Measurements from ENCODE around the gene ACACA.

The ACACA gene

GRCh38 chr17:37283414-37283961, 123.1 kb downstream of the ACACA start:
- no peak overlapping the region for H3K9ac ChIP-seq
- H3K27me3 ChIP-seq: no peaks in the 10 kb centered on the region
- no peak overlapping the region for H3K4me3 ChIP-seq
- H3K27ac ChIP-seq: no peak overlapping the region
- H3K4me2 ChIP-seq: no peak overlapping the region
- TF ChIP-seq Cebpa-rat (IDR thresholded peaks at IDR 0.05): no peak
- H4K20me1 ChIP-seq: peaks cover 0 to 45% (median 12%) of the 10 kb centered on the region in 11 experiments; a peak in 10 of 22 replicates
- H3K36me3 ChIP-seq: peaks cover 42 to 87% (median 76%) of the 10 kb centered on the region in 11 experiments
- H3K4me1 ChIP-seq: no peaks in the 10 kb centered on the region
- no peaks in the 10 kb centered on the region for H3K9me3 ChIP-seq (replicated peaks in 1 of 11)

DNA sequence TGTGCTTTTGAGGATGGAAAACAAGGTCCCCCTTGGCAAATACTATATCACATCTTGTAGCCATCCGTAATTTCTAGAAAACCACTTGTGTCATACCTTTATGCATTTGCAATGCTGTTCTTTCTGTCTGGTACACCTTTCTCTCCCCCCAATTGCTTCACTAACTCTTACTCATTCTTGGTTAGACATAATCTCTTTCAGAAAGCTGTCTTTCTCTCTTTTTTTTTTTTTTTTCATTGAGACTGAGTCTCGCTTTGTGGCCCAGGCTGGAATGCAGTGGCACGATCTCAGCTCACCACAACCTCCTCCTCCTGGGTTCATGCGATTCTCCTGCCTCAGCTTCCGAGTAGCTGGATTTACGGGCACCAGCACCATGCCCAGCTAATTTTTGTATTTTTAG, 125.8 kb downstream of the ACACA start:
- peaks cover 63 to 100% (median 90%) of the 10 kb centered on the region in 11 experiments for H3K36me3 ChIP-seq

GRCh38 chr17:37278247-37278894, 128.3 kb downstream of the ACACA start:
- Histone ChIP-seq H3K36me3 (peaks cover 62 to 100% (median 91%) of the 10 kb centered on the region in 11 experiments), H3K9me3 (replicated peaks in 1 of 11) (no peaks in the 10 kb centered on the region), H3K4me2 (no peak overlapping the region), H3K4me1 (peaks cover 0 to 14% (median 9%) of the 10 kb centered on the region in 10 experiments; a peak in 13 of 20 replicates), H3K9ac (no peak overlapping the region), H3K4me3 (no peak overlapping the region), H3K27ac (no peak overlapping the region), H4K20me1 (0 out of 22 replicates have a peak, but pooled peaks cover 0 to 7% (median 0%) of the 10 kb centered on the region in 11 experiments), H3K27me3 (no peaks in the 10 kb centered on the region)
- no peak for TF ChIP-seq Cebpa-rat (IDR thresholded peaks at IDR 0.05)

More for the DNA sequence above, 125.8 kb downstream of the ACACA start:
- Histone ChIP-seq H4K20me1 (peaks cover 0 to 25% (median 0%) of the 10 kb centered on the region in 11 experiments; a peak in 5 of 22 replicates), H3K9ac (no peak overlapping the region), H3K4me2 (no peak overlapping the region), H3K4me3 (no peak overlapping the region), H3K4me1 (no peaks in the 10 kb centered on the region), H3K9me3 (replicated peaks in 1 of 11) (no peaks in the 10 kb centered on the region), H3K27ac (no peak overlapping the region), H3K27me3 (no peaks in the 10 kb centered on the region)
- no peak for TF ChIP-seq Cebpa-rat (IDR thresholded peaks at IDR 0.05)

DNA sequence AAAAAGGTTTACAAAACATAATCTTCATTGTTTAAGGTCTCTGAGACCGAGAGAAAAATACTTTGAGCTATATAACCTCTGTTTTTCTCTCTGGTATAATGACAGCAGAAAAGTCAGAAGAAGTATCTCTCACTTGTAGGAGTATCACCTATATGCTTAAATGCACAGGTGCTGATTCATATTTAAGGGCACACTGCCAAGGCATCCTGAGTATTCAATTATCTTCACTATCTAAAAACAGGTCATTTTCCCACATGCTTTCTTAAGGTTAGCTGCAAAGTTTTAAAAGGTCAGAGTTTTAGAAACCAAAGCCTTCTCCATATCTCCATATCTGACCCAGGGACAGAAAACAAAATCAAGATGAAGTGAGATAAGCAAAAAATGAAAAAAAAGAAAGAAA, 130.2 kb downstream of the ACACA start:
- no peak overlapping the region for H3K4me2 ChIP-seq
- H3K36me3 ChIP-seq: peaks cover 54 to 100% (median 87%) of the 10 kb centered on the region in 11 experiments
- H3K4me3 ChIP-seq: no peak overlapping the region

DNA sequence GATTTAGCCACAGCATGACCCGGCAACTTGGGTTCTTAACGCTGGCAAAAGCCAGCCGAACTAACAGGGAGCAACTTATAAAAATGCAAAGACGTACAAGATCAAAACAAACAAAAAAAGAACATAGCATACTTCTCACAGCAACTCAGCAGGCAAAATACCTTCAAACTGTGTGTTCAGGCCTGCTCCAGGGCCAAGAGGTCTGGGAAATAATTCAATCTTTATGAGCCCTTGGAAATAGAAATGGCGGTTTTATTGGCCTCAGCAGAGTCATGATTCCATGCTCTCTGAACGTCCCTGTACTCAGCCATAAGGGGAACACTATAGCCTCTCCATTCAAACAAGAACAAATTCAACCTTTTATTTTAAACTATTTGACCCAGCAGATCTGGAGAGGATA, 132.2 kb downstream of the ACACA start:
- H3K9ac ChIP-seq: no peak overlapping the region
- H3K27me3 ChIP-seq: no peaks in the 10 kb centered on the region
- H4K20me1 ChIP-seq: 0 out of 22 replicates have a peak, but pooled peaks cover 0 to 7% (median 0%) of the 10 kb centered on the region in 11 experiments
- H3K4me3 ChIP-seq: no peak overlapping the region
- peaks cover 0 to 16% (median 11%) of the 10 kb centered on the region in 10 experiments; a peak in 13 of 20 replicates for H3K4me1 ChIP-seq
- peaks cover 59 to 100% (median 90%) of the 10 kb centered on the region in 11 experiments for H3K36me3 ChIP-seq
- H3K4me2 ChIP-seq: peak overlapping the region in 1 of 11 experiments; percentile 40; a peak in 1 of 22 replicates
- peak overlapping the region in 2 of 11 experiments; percentile 46 to 59; a peak in 3 of 22 replicates for H3K27ac ChIP-seq
- peaks cover 0 to 7% (median 0%) of the 10 kb centered on the region in 11 experiments; a peak in 2 of 22 replicates for H3K9me3 ChIP-seq (replicated peaks in 1 of 11)
- no peak for TF ChIP-seq Cebpa-rat (IDR thresholded peaks at IDR 0.05)

More for the DNA sequence above, 130.2 kb downstream of the ACACA start:
- Histone ChIP-seq H3K9ac (no peak overlapping the region), H4K20me1 (0 out of 22 replicates have a peak, but pooled peaks cover 0 to 7% (median 0%) of the 10 kb centered on the region in 11 experiments), H3K27me3 (no peaks in the 10 kb centered on the region), H3K27ac (no peak overlapping the region), H3K4me1 (peaks cover 0 to 16% (median 11%) of the 10 kb centered on the region in 10 experiments; a peak in 13 of 20 replicates), H3K9me3 (replicated peaks in 1 of 11) (no peaks in the 10 kb centered on the region)
- TF ChIP-seq Cebpa-rat (IDR thresholded peaks at IDR 0.05): no peak

DNA sequence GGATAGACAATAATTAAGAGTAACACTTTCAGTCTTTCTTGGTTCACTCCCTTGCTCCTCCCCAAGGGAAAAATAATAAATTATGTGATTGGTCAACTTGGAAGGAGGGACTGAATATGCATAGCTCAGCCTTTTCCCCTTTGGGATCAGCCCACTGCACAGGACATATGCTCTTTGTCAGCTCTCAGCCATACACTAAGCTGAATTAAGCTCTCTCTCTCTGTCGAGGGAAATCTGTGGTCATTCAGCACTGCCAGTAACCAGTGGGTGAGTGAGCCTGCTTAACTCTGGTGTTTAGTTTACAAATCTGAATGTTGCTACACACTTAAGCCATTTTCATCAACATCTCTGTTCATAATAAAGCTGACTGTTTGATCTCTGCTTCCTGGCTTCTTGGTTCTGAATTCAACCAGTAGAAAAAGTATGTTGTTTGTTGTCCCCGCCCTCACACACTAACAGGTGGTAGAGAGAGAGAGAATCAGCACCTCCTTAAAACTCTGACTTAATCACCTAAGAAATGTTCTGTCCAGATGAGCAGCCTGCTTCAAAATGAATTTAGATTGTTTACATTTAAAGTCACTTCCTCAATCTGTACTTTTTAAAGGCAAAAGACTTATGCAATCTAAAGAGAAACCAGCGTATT, 133.1 kb downstream of the ACACA start:
- TF ChIP-seq Cebpa-rat (IDR thresholded peaks at IDR 0.05): no peak
- peaks cover 66 to 100% (median 98%) of the 10 kb centered on the region in 11 experiments for H3K36me3 ChIP-seq
- peak overlapping the region in 5 of 11 experiments; percentile 9 to 75 (median 40); a peak in 7 of 22 replicates for H3K4me2 ChIP-seq

DNA sequence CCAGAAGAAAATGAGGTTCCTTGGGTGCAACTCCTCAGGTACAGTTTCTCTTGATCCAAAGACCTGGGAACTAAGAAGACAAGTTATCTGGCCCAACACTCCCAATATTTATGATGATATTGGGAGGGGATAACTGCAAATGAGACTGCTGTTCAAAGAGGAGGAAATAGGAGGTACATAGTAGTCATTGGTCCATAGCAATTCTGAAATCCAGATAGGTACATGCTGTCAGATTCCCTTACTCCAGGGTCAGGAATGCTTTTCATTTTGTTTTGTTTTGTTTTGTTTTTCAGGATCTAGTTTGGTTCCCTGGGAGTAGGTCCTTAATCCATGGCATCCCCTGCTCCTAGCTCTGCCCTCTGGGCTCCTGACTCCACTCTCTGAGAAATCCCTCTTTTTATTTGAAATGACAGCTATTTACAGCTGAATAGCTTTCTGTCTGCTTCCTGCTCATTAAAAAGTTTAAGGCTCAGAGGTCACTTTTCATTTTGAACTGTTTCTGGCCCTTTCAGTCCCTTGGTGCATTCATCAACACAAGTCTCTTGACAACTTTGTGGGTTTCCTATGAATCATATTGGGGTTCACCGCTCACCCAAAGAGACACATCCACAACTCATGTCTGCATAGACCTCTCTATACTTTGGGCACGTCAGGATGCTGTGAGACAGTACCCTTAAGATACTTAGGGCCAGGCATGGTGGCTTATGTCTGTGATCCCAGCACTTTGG, 141.0 kb downstream of the ACACA start:
- Histone ChIP-seq H3K9ac (no peak overlapping the region), H3K9me3 (replicated peaks in 1 of 11) (peaks cover 34 to 50% (median 41%) of the 10 kb centered on the region in 11 experiments), H3K4me1 (peaks cover 0 to 17% (median 12%) of the 10 kb centered on the region in 10 experiments; a peak in 15 of 20 replicates), H3K36me3 (peaks cover 76 to 100% (median 99%) of the 10 kb centered on the region in 11 experiments), H3K27ac (no peak overlapping the region), H4K20me1 (no peaks in the 10 kb centered on the region; a peak in 1 of 22 replicates), H3K27me3 (no peaks in the 10 kb centered on the region), H3K4me2 (no peak overlapping the region), H3K4me3 (peak overlapping the region in 1 of 10 experiments; percentile 25; a peak in 2 of 20 replicates)
- no peak for TF ChIP-seq Cebpa-rat (IDR thresholded peaks at IDR 0.05)

More for the DNA sequence above, 133.1 kb downstream of the ACACA start:
- H3K4me3 ChIP-seq: no peak overlapping the region
- H3K27ac ChIP-seq: peak overlapping the region in 7 of 11 experiments; percentile 23 to 59 (median 56); a peak in 9 of 22 replicates
- peak overlapping the region in 4 of 11 experiments; percentile 25 to 43 (median 36); a peak in 5 of 22 replicates for H3K9ac ChIP-seq
- H4K20me1 ChIP-seq: 0 out of 22 replicates have a peak, but pooled peaks cover 0 to 7% (median 0%) of the 10 kb centered on the region in 11 experiments
- peaks cover 0 to 16% (median 11%) of the 10 kb centered on the region in 10 experiments; a peak in 13 of 20 replicates for H3K4me1 ChIP-seq
- H3K9me3 ChIP-seq (replicated peaks in 1 of 11): peaks cover 0 to 13% (median 0%) of the 10 kb centered on the region in 11 experiments; a peak in 3 of 22 replicates
- H3K27me3 ChIP-seq: no peaks in the 10 kb centered on the region

DNA sequence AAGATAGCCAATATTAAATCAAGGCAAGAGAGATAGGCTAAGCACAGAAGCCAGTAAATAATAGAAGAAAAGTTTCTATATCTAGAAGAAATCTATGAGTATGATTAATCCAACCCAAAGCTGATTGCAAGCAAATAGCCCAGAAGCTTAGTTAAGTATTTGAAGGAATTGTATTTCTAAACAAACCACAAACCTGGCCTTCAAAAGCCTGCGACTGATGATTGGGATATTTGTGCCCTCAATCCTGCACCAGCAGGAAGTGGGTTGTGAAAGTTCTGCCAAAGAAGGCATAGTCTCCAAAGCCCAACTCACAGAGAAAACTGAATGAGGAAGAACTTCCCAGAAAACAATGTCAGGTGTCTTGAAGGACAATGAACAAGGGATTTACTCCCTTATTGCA, 145.3 kb downstream of the ACACA start:
- no peak overlapping the region for H3K4me3 ChIP-seq
- H3K9me3 ChIP-seq (replicated peaks in 1 of 11): peaks cover 13 to 19% (median 14%) of the 10 kb centered on the region in 11 experiments
- H3K4me1 ChIP-seq: peaks cover 0 to 17% (median 12%) of the 10 kb centered on the region in 10 experiments; a peak in 15 of 20 replicates
- H4K20me1 ChIP-seq: no peaks in the 10 kb centered on the region; a peak in 2 of 22 replicates
- peak overlapping the region in 9 of 11 experiments; percentile 14 to 49 (median 25); a peak in 13 of 22 replicates for H3K4me2 ChIP-seq
- H3K27ac ChIP-seq: no peak overlapping the region
- no peaks in the 10 kb centered on the region for H3K27me3 ChIP-seq
- H3K9ac ChIP-seq: no peak overlapping the region
- H3K36me3 ChIP-seq: peaks cover 70 to 99% (median 93%) of the 10 kb centered on the region in 11 experiments
- no peak for TF ChIP-seq Cebpa-rat (IDR thresholded peaks at IDR 0.05)
